Adipose tissue (tissue), 3 donors: ENCODE results near the gene ADCY10. TPM values are rescaled to one million over a fixed set of nuclear protein-coding genes. Genes with fewer than 3 reads are reported as not detected.
"Not testable (repeated sequence)": the region's sequence is repeated elsewhere in the genome, so short reads cannot be mapped to it uniquely, and the experiment has no call there.

Experiments
- H3K27ac ChIP-seq: one replicate; pipeline ENCODE4 v1.5.1; 2013; ENCODE audit warnings: low read depth, low read length
- WGBS, 3 donors: extraction: QIAGEN DNeasy Blood & Tissue Kit; methylation state at CpG; one replicate each; pipeline ENCODE4 v1.1.7; 2013; 5-methylcytosine and 5-hydroxymethylcytosine counted together
- polyA plus RNA-seq, 3 donors: library from polyadenylated mRNA; stranded (reverse); fragments of 200-250 nt; gene quantifications; one replicate each; pipeline ENCODE4 v1.2.3, GENCODE V29; 2013
- donor health status: healthy with polysubstance abuse.
- donor health status: Bipolar disorder and iron deficiency.
- donor health status: healthy.

ADCY10 gene
- polyA plus RNA-seq, 3 donors = 0.09 to 0.18 (median 0.11) TPM

DNA sequence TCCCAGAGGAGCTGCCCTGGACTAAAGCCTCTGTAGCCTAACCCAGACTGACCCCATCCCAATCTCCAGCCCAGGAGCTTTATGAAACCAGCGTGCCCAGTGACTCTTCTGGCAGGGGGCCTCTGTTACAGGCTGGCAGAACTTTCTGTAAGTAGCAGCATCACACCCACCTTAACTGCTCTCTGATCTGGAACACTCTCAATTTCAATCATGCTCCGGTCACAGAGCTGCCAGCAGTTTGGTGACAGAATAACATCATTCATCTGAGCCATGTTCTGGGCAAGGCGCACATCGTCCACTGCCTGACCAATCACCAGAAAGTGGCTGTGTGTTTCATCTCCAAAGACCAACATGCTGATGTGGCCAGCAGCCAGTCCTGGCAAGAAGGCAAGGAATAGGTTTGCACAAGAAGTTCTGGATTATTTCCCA lies 14.7 kb downstream of the ADCY10 start:
- no peak overlapping the region for H3K27ac ChIP-seq
- WGBS, 3 donors = 61 to 77% (median 72%) methylated on average over 4 of the region's 4 CpGs

GRCh38 chr1:167898578-167899222 lies 15.2 kb downstream of the ADCY10 start:
- H3K27ac ChIP-seq = no peak overlapping the region
- 88 to 97% (median 88%) methylated on average over 9 of the region's 9 CpGs for WGBS, 3 donors

- no peak overlapping the region for H3K27ac ChIP-seq
- 76 to 83% (median 81%) methylated on average over 2 of the region's 2 CpGs for WGBS, 3 donors
Measured at GRCh38 chr1:167893798-167894197, 20.1 kb downstream of the ADCY10 start.

- no peak overlapping the region for H3K27ac ChIP-seq
Measured at GRCh38 chr1:167890400-167890799, 23.5 kb downstream of the ADCY10 start.

DNA sequence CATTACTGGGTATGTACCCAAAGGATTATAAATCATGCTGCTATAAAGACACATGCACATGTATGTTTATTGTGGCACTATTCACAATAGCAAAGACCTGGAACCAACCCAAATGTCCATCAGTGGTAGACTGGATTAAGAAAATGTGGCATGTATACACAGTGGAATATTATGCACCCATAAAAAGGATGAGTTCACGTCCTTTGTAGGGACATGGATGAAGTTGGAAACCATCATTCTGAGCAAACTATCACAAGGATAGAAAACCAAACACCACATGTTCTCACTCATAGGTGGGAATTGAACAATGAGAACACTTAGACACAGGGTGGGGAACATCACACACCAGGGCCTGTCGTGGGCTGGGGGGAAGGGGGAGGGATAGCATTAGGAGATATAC lies 26.7 kb downstream of the ADCY10 start:
- not testable (repeated sequence) for H3K27ac ChIP-seq
- 87 to 92% (median 90%) methylated on average over 2 of the region's 2 CpGs for WGBS, 3 donors

GRCh38 chr1:167882376-167882775 lies 31.6 kb downstream of the ADCY10 start:
- H3K27ac ChIP-seq = no peak overlapping the region
- WGBS, 3 donors = 86 to 95% (median 94%) methylated on average over 8 of the region's 8 CpGs

GRCh38 chr1:167881786-167882185 lies 32.1 kb downstream of the ADCY10 start:
- 85 to 91% (median 89%) methylated on average over 3 of the region's 3 CpGs for WGBS, 3 donors
- no peak overlapping the region for H3K27ac ChIP-seq

DNA sequence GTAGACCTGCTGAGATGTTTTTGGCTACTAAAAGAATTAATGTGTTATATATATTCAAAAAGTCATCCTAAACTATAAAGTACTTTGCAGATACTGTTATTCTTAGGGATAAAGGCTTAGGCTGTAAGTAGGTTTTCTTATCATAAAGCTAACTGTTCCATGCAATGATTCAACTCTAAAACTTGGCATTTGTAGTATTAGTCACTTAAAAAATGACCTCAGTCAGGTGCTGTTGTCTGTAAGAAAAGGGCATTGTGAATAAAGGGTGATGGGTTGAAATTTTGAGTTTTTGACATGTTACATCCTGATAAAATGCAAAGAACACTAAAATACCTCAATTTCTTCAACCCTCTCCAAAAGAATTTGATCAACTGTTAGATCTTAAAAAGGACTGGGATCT lies 32.9 kb downstream of the ADCY10 start:
- H3K27ac ChIP-seq = no peak overlapping the region

GRCh38 chr1:167880580-167881021 lies 33.3 kb downstream of the ADCY10 start:
- 90 to 96% (median 94%) methylated on average over 3 of the region's 3 CpGs for WGBS, 3 donors
- H3K27ac ChIP-seq = no peak overlapping the region

GRCh38 chr1:167879508-167879907 lies 34.4 kb downstream of the ADCY10 start:
- no peak overlapping the region for H3K27ac ChIP-seq
- 49 to 84% (median 67%) methylated on average over 1 of the region's 1 CpG for WGBS, 3 donors

DNA sequence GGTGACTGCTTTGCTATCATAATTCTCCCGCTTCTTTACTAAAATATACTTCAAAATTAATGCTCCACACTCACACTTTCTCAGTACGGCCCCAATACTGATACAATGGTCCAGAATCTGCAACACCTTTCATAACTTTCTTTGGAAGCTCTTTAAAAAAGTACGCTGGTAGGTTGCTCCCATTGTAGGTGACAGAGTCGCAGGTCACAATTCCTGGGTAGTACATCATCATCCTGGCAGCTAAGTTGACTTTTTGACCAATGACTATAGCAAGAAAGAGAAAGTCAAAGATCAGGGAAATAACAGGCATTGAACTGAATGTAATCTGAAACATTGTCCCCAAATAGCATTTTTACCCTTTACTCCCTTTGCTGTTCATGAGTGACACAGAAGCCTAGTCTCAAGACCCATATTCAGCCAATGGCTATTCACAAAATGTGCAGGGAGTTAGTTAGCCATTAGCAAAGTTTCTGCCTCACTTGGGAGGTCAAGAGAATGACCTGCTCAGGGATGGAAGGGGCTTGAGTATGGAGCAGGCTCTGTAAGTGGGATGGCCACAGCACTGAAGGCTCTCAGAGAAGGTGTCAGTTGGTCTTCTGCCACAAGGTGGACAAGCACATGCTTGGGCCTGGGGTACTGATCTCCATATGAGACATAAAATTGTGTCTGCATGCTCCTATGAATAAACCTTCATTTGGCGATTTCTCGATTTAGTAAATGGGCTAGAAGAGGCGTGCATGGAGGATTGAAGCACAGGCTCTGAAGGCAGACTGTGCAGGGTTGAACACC lies 35.4 kb downstream of the ADCY10 start:
- 96 to 97% (median 97%) methylated on average over 7 of the region's 7 CpGs for WGBS, 3 donors
- H3K27ac ChIP-seq = no peak overlapping the region

- H3K27ac ChIP-seq = no peak overlapping the region
- WGBS, 3 donors = 93 to 99% (median 96%) methylated on average over 3 of the region's 3 CpGs
Measured at GRCh38 chr1:167876597-167877175, 37.2 kb downstream of the ADCY10 start.

- H3K27ac ChIP-seq = no peak overlapping the region
Measured at GRCh38 chr1:167871331-167871730, 42.6 kb downstream of the ADCY10 start.

- WGBS, 3 donors = 60 to 63% (median 60%) methylated on average over 16 of the region's 16 CpGs
- H3K27ac ChIP-seq = not testable (repeated sequence)
Measured at GRCh38 chr1:167869157-167870001, 44.6 kb downstream of the ADCY10 start.

GRCh38 chr1:167866739-167867414 lies 47.1 kb downstream of the ADCY10 start:
- WGBS, 3 donors = 86 to 93% (median 93%) methylated on average over 8 of the region's 8 CpGs

DNA sequence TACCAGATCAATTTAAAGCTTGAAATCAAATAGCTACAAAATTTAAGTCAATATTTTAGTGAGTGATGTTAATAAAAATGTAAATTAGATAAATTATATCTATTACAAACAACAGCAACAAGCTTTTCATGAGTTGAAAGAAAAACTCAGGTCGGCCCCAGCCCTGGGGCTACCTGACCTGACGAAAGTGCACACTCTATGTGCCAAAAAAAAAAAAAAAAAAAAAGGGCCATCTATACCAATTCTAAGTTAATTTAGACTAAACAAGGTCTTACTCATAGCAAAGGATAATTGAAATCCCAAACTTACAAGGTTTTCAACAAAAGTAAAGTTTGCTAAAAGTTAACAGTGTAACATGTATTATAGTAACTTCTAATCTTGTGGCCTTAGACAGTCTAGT lies 47.6 kb downstream of the ADCY10 start:
- WGBS, 3 donors = 94 to 97% (median 95%) methylated on average over 2 of the region's 2 CpGs
- not testable (repeated sequence) for H3K27ac ChIP-seq

More at GRCh38 chr1:167866739-167867414, 47.1 kb downstream of the ADCY10 start:
- H3K27ac ChIP-seq = not testable (repeated sequence)

- 89 to 96% (median 96%) methylated on average over 10 of the region's 10 CpGs for WGBS, 3 donors
- H3K27ac ChIP-seq = not testable (repeated sequence)
Measured at GRCh38 chr1:167865804-167866308, 48.1 kb downstream of the ADCY10 start.

- not testable (repeated sequence) for H3K27ac ChIP-seq
Measured at GRCh38 chr1:167865193-167865592, 48.7 kb downstream of the ADCY10 start.
